ENCODE data around the gene TOX3. TPM values are rescaled to one million over a fixed set of nuclear protein-coding genes. Genes with fewer than 3 reads are reported as not detected.

TOX3 gene
- polyA plus RNA-seq, 2 of the 4 experiments (the other 2 are of a cell fraction), result 0.10 to 2.2 TPM

DNA sequence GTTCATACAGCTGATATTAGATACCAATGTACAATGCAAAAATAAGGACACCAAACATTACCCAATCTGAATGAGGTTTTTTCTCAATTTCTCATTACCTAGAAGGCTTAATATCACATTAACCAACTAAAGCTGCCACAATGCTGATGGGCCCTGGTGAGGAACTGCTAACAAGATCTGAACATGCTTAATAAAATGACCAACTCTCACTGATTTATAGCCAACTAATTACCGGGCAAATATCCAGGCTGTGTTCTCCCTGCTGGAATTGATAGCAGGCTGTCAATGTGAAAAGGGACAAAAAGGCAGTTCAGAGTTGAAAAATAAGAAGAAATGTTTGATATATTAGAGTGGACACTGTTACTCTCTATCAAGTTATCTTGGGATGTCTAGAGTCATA, 124.6 kb downstream of the TOX3 start:
- ChIA-PET CTCF (no interaction called here), POLR2A (no interaction called here)
- ATAC-seq (no peak), DNase-seq (ENCODE audit: low read depth in 1 of 2, low spot score in 1 of 2) (no peak), FAIRE-seq (no peak)
- TF ChIP-seq GATA3 (IDR thresholded peaks at IDR 0.05; ENCODE audit: borderline replicate concordance) (no peak), HEYL (CRISPR knock-in tag; IDR thresholded peaks at IDR 0.05) (no peak), MAFK (IDR thresholded peaks at IDR 0.05; ENCODE audit: partially characterized antibody) (no peak), MYC (IDR thresholded peaks at IDR 0.05; ENCODE audit: borderline replicate concordance, low read length) (no peak), RARB (CRISPR knock-in tag; IDR thresholded peaks at IDR 0.05) (no peak), JUN (IDR thresholded peaks at IDR 0.05) (no peak)
- TF ChIP-seq, protein P1, sequence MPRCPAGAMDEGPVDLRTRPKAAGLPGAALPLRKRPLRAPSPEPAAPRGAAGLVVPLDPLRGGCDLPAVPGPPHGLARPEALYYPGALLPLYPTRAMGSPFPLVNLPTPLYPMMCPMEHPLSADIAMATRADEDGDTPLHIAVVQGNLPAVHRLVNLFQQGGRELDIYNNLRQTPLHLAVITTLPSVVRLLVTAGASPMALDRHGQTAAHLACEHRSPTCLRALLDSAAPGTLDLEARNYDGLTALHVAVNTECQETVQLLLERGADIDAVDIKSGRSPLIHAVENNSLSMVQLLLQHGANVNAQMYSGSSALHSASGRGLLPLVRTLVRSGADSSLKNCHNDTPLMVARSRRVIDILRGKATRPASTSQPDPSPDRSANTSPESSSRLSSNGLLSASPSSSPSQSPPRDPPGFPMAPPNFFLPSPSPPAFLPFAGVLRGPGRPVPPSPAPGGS (IDR thresholded peaks at IDR 0.05), result no peak
- Histone ChIP-seq H3K27ac (no peak overlapping the region), H3K4me2 (no peak overlapping the region), H3K4me3 (no peak overlapping the region), H3K4me1 (no peaks in the 10 kb centered on the region), H3K9me3 (no peaks in the 10 kb centered on the region)
- 48% methylated on average over 1 of the region's 1 CpG for WGBS (ENCODE audit: missing lambda C conversion rate)

DNA sequence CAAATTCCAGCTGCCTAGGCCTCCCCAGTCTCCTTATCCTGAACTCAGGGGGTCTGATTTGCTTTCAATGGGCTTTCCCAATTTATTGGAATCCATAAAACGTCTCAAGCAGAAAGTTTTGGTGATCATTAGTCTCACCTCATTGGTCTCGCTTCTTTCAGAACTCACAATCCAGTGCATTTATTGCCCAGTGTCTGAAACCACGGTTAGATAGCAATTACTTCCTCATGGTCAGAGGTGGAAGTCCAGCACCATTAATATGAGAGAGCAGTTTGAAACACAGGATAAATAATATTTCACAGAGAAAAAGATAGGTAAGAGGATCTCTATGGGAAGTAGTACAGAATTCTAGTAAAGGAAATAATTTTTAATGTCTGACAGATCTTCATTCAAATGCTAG, 128.7 kb downstream of the TOX3 start:
- FAIRE-seq, result no peak
- ATAC-seq, result no peak
- no peak for DNase-seq (ENCODE audit: low read depth in 1 of 2, low spot score in 1 of 2)
- H3K4me2 ChIP-seq, result no peak overlapping the region
- H3K4me3 ChIP-seq, result no peak overlapping the region
- H3K27ac ChIP-seq, result no peak overlapping the region
- ChIA-PET POLR2A (no interaction called here), CTCF (no interaction called here)
- TF ChIP-seq SREBF2 (IDR thresholded peaks at IDR 0.05) (no peak), ZFP36 (IDR thresholded peaks at IDR 0.05; ENCODE audit: borderline replicate concordance, partially characterized antibody) (no peak), JUN (IDR thresholded peaks at IDR 0.05) (no peak), HOXB13 (CRISPR knock-in tag; IDR thresholded peaks at IDR 0.05; ENCODE audit: low read depth) (no peak), RAD21 (conservative IDR thresholded peaks at IDR 0.05 in 1 of 2, IDR thresholded peaks at IDR 0.05 in 1 of 2) (no peak), NPAS2 (CRISPR knock-in tag; IDR thresholded peaks at IDR 0.05; ENCODE audit: borderline replicate concordance) (no peak), POLR2AphosphoS2 (conservative IDR thresholded peaks at IDR 0.05; ENCODE audit: low read length) (no peak), CHD4 (IDR thresholded peaks at IDR 0.05; ENCODE audit: borderline replicate concordance) (no peak), CEBPB (IDR thresholded peaks at IDR 0.05) (no peak), EHF (CRISPR knock-in tag; IDR thresholded peaks at IDR 0.05) (no peak), ZSCAN20 (CRISPR knock-in tag; IDR thresholded peaks at IDR 0.05) (no peak), EP300 (IDR thresholded peaks at IDR 0.05) (no peak), CBX8 (IDR thresholded peaks at IDR 0.05) (no peak), ZC3H11A (IDR thresholded peaks at IDR 0.05) (no peak), ZNF302 (CRISPR knock-in tag; IDR thresholded peaks at IDR 0.05) (no peak)
- TF ChIP-seq, protein P2, sequence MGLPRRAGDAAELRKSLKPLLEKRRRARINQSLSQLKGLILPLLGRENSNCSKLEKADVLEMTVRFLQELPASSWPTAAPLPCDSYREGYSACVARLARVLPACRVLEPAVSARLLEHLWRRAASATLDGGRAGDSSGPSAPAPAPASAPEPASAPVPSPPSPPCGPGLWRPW (IDR thresholded peaks at IDR 0.05), result no peak
- TF ChIP-seq, protein P3, sequence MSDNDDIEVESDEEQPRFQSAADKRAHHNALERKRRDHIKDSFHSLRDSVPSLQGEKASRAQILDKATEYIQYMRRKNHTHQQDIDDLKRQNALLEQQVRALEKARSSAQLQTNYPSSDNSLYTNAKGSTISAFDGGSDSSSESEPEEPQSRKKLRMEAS (IDR thresholded peaks at IDR 0.05), result no peak
- H3K4me1 ChIP-seq, result no peaks in the 10 kb centered on the region
- 12% methylated on average over 3 of the region's 3 CpGs for WGBS (ENCODE audit: missing lambda C conversion rate)
- no peaks in the 10 kb centered on the region for H3K9me3 ChIP-seq

DNA sequence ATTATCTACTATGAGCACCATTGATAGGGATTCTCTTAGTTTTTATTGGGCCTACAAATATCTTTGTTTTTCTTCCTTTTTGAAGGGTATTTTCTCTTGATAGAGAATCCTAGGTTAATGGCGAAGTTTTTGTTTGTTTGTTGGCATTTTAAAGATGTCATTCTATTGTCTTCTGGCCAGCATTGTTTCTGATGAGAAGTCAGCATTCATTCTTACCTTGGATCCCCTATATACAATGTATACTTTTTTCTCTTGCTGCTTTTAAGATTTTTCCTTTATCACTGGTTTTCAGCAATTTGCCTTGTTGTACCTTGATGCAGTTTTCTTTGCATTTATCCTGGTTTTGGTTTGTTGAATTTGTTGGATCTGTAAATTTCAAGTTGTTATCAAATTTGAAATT, 130.1 kb downstream of the TOX3 start:
- POLR2A ChIA-PET, result no interaction called here
- DNase-seq (ENCODE audit: low read depth in 1 of 2, low spot score in 1 of 2) (no peak), ATAC-seq (no peak), FAIRE-seq (no peak)
- Histone ChIP-seq H3K4me3 (no peak overlapping the region), H3K4me1 (no peaks in the 10 kb centered on the region), H3K9me3 (no peaks in the 10 kb centered on the region), H3K4me2 (no peak overlapping the region), H3K27ac (no peak overlapping the region)
- CTCF ChIA-PET, result no interaction called here
- TF ChIP-seq, protein P4, sequence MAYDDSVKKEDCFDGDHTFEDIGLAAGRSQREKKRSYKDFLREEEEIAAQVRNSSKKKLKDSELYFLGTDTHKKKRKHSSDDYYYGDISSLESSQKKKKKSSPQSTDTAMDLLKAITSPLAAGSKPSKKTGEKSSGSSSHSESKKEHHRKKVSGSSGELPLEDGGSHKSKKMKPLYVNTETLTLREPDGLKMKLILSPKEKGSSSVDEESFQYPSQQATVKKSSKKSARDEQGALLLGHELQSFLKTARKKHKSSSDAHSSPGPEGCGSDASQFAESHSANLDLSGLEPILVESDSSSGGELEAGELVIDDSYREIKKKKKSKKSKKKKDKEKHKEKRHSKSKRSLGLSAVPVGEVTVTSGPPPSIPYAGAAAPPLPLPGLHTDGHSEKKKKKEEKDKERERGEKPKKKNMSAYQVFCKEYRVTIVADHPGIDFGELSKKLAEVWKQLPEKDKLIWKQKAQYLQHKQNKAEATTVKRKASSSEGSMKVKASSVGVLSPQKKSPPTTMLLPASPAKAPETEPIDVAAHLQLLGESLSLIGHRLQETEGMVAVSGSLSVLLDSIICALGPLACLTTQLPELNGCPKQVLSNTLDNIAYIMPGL (CRISPR knock-in tag; IDR thresholded peaks at IDR 0.05; ENCODE audit: borderline replicate concordance), result no peak
- TF ChIP-seq POLR2A (IDR thresholded peaks at IDR 0.05; ENCODE audit: low read length) (no peak), HOXB5 (CRISPR knock-in tag; IDR thresholded peaks at IDR 0.05) (no peak), ZSCAN20 (CRISPR knock-in tag; IDR thresholded peaks at IDR 0.05) (no peak)
- TF ChIP-seq, protein P5, sequence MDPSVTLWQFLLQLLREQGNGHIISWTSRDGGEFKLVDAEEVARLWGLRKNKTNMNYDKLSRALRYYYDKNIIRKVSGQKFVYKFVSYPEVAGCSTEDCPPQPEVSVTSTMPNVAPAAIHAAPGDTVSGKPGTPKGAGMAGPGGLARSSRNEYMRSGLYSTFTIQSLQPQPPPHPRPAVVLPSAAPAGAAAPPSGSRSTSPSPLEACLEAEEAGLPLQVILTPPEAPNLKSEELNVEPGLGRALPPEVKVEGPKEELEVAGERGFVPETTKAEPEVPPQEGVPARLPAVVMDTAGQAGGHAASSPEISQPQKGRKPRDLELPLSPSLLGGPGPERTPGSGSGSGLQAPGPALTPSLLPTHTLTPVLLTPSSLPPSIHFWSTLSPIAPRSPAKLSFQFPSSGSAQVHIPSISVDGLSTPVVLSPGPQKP (IDR thresholded peaks at IDR 0.05; ENCODE audit: low read depth, low read length), result no peak
- 4% methylated on average over 1 of the region's 1 CpG for WGBS (ENCODE audit: missing lambda C conversion rate)
